GM19238 (cell line): ENCODE data around the gene FOSL2.

ENCODE experiments used
- DNase-seq: peaks from one replicate; pipeline ENCODE4 v3.0.0; 2011; ENCODE audit warnings: low spot score; ENCODE audit not compliant: insufficient read length

The FOSL2 gene

DNA sequence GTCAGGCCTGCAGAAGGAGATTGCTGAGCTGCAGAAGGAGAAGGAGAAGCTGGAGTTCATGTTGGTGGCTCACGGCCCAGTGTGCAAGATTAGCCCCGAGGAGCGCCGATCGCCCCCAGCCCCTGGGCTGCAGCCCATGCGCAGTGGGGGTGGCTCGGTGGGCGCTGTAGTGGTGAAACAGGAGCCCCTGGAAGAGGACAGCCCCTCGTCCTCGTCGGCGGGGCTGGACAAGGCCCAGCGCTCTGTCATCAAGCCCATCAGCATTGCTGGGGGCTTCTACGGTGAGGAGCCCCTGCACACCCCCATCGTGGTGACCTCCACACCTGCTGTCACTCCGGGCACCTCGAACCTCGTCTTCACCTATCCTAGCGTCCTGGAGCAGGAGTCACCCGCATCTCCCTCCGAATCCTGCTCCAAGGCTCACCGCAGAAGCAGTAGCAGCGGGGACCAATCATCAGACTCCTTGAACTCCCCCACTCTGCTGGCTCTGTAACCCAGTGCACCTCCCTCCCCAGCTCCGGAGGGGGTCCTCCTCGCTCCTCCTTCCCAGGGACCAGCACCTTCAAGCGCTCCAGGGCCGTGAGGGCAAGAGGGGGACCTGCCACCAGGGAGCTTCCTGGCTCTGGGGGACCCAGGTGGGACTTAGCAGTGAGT lies 19.4 kb downstream of the FOSL2 start:
- no peak for DNase-seq

DNA sequence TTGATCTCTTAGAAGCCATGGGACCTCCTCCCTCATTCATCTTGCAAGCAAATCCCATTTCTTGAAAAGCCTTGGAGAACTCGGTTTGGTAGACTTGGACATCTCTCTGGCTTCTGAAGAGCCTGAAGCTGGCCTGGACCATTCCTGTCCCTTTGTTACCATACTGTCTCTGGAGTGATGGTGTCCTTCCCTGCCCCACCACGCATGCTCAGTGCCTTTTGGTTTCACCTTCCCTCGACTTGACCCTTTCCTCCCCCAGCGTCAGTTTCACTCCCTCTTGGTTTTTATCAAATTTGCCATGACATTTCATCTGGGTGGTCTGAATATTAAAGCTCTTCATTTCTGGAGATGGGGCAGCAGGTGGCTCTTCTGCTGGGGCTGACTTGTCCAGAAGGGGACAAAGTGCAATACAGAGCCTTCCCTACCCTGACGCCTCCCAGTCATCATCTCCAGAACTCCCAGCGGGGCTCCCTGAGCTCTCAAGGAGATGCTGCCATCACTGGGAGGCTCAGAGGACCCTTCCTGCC lies 20.0 kb downstream of the FOSL2 start:
- DNase-seq: no peak

DNA sequence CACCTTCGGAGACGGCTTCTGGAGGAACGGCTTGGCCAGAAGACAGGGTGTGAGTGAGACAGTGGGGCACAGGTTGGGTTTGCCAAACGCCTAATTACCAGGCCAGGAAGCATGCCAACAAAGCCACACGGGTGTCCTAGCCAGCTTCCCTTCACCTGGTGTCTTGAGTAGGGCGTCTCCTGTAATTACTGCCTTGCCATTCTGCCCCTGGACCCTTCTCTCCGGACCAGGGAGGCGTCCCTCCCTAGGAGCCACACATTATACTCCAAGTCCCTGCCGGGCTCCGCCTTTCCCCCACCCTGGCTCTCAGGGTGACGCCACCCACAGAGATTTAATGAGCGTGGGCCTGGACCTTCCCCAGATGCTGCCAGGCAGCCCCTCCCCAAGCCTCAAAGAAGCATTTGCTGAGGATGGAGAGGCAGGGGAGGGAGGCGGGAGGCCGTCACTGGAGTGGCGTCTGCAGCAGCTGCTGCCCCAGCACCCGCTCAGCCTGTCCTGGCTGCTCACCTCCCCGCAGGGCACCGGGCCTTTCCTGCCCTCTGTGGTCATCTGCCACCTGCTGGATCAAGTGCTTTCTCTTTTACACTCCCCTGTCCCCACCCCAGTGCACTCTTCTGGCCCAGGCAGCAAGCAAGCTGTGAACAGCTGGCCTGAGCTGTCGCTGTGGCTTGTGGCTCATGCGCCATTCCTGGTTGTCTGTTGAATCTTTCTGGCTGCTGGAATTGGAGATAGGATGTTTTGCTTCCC lies 20.7 kb downstream of the FOSL2 start:
- DNase-seq: no peak

- DNase-seq: no peak
These were observed 21.2 kb downstream of the FOSL2 start for GRCh38 chr2:28413899-28414295.

DNA sequence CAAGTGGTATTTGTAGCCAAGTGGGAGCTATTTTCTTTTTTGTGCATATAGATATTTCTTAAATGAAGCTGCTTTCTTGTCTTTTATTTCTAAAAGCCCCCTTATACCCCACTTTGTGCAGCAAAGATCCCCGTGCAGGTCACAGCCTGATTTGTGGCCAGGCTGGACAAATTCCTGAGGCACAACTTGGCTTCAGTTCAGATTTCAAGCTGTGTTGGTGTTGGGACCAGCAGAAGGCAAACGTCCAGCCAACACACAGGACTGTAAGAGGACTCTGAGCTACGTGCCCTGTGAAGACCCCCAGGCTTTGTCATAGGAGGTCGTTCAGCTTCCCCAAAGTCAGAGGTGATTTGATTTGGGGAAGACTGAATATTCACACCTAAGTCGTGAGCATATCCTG lies 21.9 kb downstream of the FOSL2 start:
- no peak for DNase-seq

DNA sequence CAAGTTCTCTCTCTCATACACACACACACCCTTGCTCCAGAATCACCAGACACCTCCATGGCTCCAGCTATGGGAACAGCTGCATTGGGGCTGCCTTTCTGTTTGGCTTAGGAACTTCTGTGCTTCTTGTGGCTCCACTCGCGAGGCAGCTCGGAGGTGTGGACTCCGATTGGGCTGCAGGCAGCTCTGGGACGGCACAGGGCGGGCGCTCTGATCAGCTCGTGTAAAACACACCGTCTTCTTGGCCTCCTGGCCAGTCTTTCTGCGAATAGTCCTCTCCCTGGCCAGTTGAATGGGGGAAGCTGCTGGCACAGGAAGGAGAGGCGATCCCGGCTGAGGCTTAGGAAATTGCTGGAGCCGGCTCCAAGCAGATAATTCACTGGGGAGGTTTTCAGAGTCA lies 22.4 kb downstream of the FOSL2 start:
- DNase-seq: no peak

- no peak for DNase-seq
These were observed 23.1 kb downstream of the FOSL2 start for GRCh38 chr2:28415715-28416114.

GRCh38 chr2:28419003-28419402 lies 26.3 kb downstream of the FOSL2 start:
- no peak for DNase-seq

DNA sequence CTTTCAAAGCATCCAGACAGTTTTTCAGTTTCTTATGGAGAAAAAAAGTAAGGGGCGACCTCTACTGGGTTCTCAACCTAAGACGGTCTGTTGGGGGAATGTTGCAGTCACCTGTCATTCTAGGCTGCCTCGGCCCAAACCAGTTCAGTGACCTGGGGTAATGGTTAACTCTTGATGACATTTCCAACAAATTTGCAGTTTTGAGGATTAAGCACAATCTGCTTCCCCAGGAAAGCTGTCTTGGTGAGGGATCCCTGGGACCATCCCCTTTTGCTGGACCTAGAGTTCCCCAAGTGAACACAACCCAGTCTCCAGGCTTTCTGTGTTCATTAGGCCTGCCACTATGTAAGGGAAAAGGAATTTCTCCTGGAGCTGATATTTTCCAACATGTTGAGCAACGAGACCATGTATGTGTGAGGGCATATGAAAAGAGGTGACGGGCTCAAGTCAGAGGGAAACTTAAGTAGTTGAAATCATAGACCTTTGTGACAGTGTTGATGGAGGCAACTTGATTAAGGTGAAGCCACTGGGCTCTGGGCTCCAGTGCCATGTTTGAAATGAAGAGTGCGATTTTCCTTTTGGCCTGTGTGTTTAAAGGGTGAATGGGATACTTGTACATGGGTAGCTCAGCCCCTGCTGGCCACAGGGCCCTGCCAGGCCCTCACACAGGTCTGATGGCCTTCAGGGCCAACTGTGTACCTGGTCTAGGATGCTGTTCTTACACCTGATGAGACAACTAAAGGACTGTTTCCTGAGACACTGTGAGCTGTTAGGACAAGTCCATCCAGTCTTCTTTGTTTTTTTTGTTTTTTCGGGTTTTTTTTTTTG lies 27.0 kb downstream of the FOSL2 start:
- no peak for DNase-seq

GRCh38 chr2:28420722-28421121 lies 28.1 kb downstream of the FOSL2 start:
- no peak for DNase-seq

- no peak for DNase-seq
These were observed 30.5 kb downstream of the FOSL2 start for GRCh38 chr2:28422908-28423741.

GRCh38 chr2:28423856-28424605 lies 31.4 kb downstream of the FOSL2 start:
- no peak for DNase-seq

GRCh38 chr2:28424799-28425463 lies 32.3 kb downstream of the FOSL2 start:
- DNase-seq: no peak

GRCh38 chr2:28425464-28425835 lies 32.8 kb downstream of the FOSL2 start:
- no peak for DNase-seq

DNA sequence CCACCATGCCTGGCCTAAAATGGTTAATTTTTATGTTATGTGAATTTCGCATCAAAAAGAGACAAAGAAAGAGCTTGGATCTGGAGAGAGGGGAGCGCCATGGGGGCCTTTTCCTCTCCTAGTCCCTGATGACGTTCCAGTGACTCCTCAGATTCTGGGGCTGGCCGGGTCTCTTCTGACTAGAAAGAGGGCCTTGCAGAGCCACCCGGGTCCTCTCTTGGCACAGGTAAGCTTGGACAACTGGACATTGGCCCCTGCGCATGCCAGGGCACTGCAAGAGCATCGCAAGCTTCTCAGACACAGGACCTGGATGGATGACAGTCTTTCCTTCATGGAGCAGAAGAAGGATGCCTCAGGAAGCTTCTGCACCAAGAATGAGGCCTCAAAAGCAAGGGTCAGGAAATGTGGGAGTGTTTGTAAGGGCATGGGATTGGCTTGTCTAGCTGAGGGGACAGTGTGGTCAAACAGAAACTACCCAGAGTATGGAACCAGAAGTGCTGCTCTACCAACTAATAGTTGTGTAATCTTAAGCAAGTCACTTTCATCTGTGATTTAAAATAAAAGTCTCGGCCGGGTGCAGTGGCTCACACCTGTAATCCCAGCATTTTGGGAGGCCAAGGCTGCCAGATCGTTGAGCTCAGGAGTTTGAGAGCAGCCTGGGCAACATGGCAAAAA lies 35.2 kb downstream of the FOSL2 start:
- no peak for DNase-seq

DNA sequence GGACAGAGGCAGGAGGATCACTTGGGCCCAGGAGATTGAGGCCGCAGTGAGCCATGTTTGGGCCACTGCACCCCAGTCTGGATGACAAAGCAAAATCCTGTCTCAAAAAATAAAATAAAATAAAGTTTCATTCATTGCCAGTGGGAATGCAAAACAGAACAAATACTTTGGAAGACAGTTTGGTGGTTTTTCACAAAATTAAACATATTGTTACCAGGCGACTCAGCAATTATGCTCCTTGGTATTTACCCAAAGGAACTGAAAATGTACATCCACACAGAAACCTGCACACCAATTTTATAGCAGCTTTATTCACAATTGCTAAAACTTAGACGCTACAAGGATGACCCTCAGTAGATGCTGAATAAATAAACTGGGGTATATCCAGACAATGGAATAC lies 35.8 kb downstream of the FOSL2 start:
- no peak for DNase-seq

- DNase-seq: no peak
These were observed 37.1 kb downstream of the FOSL2 start for GRCh38 chr2:28429636-28430376.

DNA sequence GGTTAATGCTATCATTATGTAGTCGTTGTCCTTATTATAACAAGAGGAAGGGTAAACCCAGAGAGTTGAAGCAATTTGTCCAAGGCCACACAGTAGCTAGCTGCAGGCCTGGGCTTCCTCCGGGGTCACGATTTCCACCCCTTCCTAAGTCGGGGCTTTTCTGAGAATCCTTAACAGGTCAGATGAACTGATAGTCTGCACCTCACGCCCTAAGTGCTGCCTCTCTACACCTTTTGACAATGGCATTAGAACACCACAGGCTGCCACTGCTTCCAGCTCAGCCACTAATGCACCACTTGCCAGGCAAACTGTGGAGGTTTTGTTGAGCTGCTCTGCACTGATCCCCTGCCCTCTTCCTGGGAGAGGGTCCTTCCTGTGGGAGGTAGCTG lies 37.7 kb downstream of the FOSL2 start:
- DNase-seq: no peak
